Medulla oblongata (tissue), 1 donor: ENCODE results near the gene SPRTN.

Experiments
- DNase-seq: peaks from one replicate; pipeline ENCODE4 v3.0.0-alpha.2; 2015; ENCODE audit errors: extremely low spot score

Gene SPRTN

GRCh38 chr1:231338270-231339128 lies at the start of gene SPRTN:
SPRTN (plus strand) TSS chr1:231338293; CDS start chr1:231338384, 91 bp downstream.
- DNase-seq = peak; percentile 7

GRCh38 chr1:231295938-231296337 lies 42.2 kb upstream of the SPRTN start:
- DNase-seq = no peak

GRCh38 chr1:231301990-231302389 lies 36.1 kb upstream of the SPRTN start:
- no peak for DNase-seq

- no peak for DNase-seq
These were observed 27.6 kb upstream of the SPRTN start for GRCh38 chr1:231310391-231310934.

GRCh38 chr1:231311720-231312431 lies 26.2 kb upstream of the SPRTN start:
- DNase-seq = no peak

- DNase-seq = no peak
These were observed 25.7 kb upstream of the SPRTN start for GRCh38 chr1:231312432-231312788.

GRCh38 chr1:231313661-231314060 lies 24.4 kb upstream of the SPRTN start:
- no peak for DNase-seq

- no peak for DNase-seq
These were observed 22.2 kb upstream of the SPRTN start for GRCh38 chr1:231315887-231316286.

- DNase-seq = no peak
These were observed 20.6 kb upstream of the SPRTN start for GRCh38 chr1:231317306-231318014.

GRCh38 chr1:231318015-231318355 lies 20.1 kb upstream of the SPRTN start:
- no peak for DNase-seq

GRCh38 chr1:231318568-231318967 lies 19.5 kb upstream of the SPRTN start:
- no peak for DNase-seq

- DNase-seq = no peak
These were observed 19.0 kb upstream of the SPRTN start for GRCh38 chr1:231319080-231319479.

- no peak for DNase-seq
These were observed 15.1 kb upstream of the SPRTN start for GRCh38 chr1:231322880-231323530.

GRCh38 chr1:231324660-231325059 lies 13.4 kb upstream of the SPRTN start:
- no peak for DNase-seq

GRCh38 chr1:231326248-231326647 lies 11.8 kb upstream of the SPRTN start:
- no peak for DNase-seq

GRCh38 chr1:231327617-231328016 lies 10.5 kb upstream of the SPRTN start:
- no peak for DNase-seq

- no peak for DNase-seq
These were observed 8.6 kb upstream of the SPRTN start for GRCh38 chr1:231329483-231329882.

GRCh38 chr1:231332761-231333160 lies 5.3 kb upstream of the SPRTN start:
- no peak for DNase-seq

- DNase-seq = no peak
These were observed 3.9 kb upstream of the SPRTN start for GRCh38 chr1:231334079-231334666.

- DNase-seq = no peak
These were observed 3.1 kb upstream of the SPRTN start for GRCh38 chr1:231334952-231335351.
